ENCODE measurements around the gene INS.
A peak's percentile ranks its signal among the peaks of the same experiment; 100 is the strongest.

INS gene

GRCh38 chr11:2160736-2161259, at the start of gene INS:
INS (minus strand) TSS chr11:2161209; CDS start chr11:2160971, 238 bp downstream.
- DNase-seq (ENCODE audit: low spot score), result no peak

DNA sequence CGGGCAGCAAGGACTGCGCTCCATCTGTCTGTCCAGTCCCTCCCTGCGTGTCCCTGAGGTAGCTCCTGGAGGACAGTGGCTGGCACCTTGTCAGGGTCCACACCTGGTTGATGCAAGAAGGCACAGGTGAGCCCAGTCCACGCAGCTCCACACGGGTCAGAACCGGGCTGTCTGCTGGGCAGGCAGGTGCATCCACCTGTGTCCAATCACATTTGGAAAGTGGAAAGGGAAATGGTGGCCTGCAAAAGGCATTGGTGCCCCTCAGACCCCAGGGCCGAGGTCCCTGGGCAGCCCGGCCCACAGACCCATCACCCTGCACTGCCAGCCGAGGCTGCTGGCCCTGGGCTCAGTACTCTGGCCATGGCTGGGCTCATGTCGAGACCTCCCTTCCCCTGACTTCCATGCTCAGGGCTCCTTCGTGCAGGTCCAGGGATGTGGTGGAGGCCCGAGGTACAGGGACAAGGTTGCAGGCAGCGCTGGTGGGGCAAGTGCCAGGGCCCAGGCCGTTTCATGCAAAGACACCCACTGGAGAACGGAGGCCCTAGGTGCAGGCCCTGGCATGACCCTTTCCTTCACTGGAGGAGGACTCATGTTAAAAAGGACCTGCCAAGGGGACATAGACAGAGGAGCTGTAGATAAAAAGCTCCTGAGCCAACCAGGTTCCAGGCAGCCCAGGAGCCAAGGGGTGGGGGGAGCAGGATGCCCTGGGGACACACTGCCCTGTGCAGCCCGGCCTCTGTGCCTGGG, 49.5 kb upstream of the INS start:
- DNase-seq (ENCODE audit: low spot score), result peak; percentile 2

- no peak for DNase-seq (ENCODE audit: low spot score)
These were observed 48.9 kb upstream of the INS start for GRCh38 chr11:2209900-2210321.

DNA sequence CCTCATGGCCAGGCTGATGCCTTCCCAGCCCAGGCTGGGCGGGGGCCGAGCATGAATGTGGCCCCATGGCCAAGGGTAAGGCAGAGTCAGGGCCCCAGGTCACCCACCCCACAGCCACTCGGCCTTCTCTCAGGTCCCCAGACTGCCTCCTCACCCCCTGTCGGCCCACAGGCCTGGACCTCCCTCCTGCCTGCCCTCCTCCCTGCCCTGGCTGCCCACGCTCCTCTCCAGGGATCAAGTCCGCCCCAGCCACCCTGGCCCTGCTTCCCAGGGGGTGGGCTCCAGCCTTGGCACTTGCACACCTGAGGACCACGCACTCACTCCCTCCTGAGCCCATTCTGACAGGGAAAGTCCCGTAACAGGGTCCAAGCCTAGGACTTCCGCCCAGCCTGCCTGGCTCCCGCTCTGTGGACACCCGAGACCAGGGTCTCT, 48.4 kb upstream of the INS start:
- DNase-seq (ENCODE audit: low spot score), result peak; percentile 2

DNA sequence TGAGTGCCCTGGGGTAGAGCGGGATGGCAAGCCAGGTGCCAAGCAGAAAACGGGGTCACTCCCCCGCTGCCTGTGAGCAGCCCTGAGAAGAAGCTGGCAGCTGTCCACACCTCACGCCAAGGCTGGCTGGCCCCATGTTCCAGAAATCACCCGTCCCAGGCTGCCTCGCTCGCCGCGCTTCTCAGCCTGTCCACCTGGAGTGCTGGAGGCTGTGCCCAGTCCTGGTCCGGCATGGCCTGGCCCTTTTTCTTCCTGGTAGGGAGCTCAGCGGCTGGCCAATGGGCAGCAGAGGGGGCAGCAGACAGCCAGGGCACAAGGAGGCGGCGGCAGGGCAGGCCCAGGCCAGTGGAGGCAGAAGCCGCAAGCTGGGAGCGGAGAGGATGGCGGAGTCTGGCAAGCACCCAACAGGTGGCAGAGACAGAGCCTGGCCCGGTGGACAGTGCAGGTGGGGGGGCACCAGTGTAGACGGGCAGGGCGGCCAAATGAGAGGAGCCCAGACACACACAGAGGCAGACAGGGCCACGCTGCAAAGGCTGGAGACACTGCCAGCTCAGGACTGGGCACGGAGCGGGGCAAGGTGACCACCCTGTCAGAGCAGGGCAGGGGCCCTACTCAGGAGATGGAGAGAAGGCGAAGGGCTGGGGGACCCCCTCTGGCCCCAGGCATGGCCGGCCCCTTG, 47.8 kb upstream of the INS start:
- peak; percentile 9 for DNase-seq (ENCODE audit: low spot score)

DNA sequence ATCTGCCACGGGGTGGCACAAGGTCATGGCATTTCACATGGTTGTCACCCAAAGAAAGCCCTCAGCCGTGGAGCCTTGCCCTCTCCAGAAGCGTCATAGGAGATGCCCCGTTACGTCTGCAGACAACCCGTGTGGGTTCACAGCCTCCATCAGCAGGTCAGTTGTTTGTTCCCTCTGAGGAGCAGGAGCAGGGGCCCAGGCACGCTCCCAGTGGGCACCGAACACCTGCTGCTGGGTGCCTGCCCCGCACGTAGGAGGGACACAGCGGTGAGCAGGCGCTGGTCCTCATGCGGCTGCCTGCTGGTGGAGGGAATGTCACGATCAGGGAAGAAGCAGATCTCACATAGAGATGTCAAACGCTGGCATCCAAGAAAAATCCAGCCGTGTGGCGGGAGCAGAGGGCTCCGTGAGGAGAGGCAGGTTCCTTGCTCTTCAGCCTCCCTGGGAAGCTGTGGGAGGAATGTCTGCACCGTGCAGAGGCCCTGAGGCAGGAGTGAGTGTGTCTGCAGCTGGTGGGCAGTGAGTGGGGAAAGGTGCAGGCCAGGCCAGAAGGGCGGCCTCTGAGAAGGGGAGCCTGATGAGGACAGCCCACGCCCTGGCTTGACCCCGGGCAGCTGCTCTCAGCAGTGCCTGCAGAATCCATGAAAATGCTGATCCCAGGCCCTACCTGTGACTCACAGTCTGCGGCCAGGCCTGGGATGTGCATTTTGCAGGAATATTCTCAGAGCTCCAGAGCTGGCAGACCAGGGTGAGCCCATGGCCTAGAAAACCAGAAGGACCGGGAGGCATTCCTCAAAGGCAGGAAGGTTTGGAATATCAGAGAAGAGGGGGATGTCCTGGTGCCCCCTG, 47.0 kb upstream of the INS start:
- DNase-seq (ENCODE audit: low spot score), result peak; percentile 3

DNA sequence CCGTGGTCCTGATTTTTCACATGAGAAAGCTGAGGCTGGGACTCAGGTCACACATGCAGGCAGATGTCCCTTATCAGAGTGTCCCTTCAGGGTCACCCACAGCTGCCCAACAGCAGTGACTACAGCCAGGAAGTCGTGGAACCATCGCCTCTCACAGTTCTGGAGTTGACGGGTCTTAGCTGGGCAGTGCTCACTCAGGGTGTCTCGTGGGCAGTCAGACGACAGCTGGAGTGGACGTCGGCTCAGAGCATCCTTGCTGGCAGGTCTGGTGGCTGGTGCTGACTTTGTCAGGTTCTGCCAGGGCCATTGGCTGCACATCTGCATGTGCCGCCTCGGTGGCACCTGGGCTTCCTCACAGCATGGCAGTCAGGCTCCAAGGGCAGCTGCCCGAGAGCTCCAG, 46.2 kb upstream of the INS start:
- DNase-seq (ENCODE audit: low spot score), result no peak

- no peak for DNase-seq (ENCODE audit: low spot score)
These were observed 45.1 kb upstream of the INS start for GRCh38 chr11:2205981-2206690.

DNA sequence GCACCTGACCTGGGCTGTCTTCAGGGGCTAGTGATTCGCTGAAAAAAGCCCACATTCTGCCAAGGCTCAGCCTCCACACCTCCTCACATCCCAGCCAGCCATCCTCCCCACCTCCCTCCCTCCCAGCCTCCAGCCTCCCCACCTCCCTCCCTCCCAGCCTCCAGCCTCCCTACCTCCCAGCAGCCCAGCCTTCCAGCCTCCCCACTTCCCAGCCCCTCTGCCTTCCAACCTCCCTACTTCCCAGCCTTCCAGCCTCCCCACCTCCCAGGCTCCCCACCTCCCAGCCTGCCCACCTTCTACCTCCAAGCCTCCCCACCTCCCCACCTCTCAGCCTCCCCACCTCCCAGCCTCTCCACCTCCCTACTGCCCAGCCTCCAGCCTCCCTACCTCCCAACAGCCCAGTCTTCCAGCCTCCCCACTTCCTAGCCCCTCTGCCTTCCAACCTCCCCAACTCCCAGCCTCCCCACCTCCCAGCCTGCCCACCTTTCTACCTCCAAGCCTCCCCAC, 44.3 kb upstream of the INS start:
- DNase-seq (ENCODE audit: low spot score), result no peak

DNA sequence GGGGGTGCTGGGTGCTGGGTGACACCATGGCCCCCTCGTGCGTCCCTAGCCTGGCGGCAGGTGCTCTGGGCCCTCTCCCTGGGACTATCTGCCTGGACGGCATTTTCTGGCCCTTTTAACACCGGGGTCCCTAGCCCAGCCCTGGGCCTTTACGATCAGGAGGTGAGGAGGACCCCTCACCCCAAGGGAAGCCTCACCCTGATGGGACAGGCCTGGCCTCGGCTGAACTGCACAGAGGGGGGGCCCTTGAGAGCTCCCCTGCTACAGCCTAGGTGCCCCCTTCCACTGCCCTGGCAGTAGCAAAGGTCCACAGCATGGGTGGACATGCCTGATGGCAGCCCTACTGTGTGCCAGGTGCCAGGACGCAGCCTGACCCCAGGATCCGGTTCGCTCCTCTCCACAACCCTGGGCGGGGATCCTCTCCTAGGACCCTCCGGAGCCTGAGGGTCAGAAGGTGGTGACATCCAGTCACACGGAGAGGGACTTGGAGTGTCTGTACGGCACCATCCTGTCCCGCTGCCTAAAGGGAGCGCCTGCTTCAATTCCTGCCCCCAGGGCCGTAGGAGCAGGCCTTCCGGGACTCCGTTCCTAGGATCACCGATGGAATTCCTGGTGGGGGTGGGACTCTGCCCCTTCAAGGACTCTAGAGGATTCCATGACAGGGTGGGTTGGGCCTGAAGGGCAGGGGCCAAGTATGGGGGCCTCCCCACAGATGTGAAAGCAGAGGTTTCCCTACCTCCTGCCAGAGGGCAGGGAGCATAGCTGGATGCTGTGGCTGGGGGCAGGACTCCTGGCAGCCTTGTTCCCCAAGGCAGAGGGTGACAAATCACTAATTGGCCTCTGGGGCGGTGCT, 43.6 kb upstream of the INS start:
- no peak for DNase-seq (ENCODE audit: low spot score)

DNA sequence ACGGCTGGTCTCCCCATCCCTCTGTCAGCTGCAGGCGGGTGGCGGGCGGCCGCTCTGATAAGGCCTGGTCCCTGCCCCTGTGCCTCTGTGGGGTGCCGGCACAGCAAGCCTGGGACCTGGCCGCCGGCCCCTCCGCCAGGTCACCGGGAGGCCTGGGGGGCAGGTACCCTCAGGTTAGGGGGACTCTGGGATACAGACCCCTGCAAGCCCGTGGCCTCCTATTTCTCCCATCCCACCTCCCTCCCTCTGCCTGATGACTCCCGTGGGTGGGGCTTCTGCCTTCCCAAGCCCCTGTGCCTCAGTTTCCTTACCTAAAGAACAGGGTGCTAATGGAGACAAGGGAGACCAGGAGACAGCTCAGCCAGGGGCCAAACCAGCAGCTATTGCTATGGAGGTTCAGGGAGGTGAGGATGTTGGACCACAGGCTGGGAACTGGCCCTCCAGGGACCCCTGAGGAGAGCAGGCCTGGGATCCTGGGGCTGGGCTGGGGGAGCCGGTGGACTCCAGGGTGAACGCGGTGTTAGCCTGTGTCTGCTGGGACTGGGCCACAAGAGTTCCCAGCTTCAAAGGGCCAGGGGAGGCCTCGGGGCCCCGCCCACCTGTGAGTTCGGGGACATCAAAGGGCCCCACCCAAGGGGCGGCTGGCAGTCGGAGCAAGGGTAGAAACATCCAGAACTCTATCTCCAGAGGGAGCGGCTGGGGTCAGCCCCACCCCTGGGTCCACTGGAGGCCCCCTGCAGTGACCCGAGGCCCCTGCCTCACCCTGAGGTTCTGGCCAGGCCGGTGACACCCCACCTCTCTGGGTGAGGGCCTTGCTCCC, 42.6 kb upstream of the INS start:
- DNase-seq (ENCODE audit: low spot score), result no peak

- no peak for DNase-seq (ENCODE audit: low spot score)
These were observed 42.0 kb upstream of the INS start for GRCh38 chr11:2202900-2203439.

DNA sequence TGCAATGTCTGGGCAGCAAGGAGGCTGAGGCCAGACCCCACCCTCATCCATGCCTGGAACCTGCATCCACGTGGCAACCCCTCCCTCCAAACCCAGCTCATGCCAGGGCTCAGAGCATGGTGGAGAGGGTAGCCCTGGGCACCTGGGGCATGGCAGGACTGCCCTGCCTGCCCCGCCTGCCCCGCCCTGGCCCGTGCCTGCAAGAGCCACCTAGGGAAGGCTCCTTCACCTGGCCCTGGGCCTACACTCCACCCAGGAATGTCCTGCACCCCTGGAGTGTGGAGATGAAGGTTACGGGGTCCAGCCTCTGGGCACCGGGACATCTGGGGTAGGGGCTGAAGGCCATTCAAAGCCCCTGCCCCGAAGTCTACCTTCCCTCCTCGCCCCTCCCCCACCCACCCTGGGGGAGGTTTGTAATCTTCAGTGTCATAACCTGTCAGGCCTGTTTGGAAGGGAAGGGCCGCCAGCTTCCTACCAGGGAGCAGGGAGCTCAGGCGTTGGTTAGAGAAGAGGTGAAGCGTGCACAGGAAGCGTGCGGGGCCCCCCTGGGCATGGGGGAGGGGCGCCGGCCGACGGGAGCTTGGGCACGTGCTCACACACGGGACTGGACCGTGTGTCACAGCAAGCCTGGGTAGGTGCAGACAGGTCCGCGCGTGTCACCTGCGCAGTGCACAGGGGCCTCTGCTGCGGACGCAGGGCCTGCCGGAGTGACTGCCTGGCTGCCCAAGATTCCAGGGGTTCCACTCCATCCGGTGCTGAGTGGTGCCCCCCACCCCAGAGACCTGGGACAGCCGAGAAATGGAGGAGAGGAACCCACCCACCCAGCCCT, 41.3 kb upstream of the INS start:
- no peak for DNase-seq (ENCODE audit: low spot score)

- DNase-seq (ENCODE audit: low spot score), result no peak
These were observed 40.5 kb upstream of the INS start for GRCh38 chr11:2201542-2201941.

DNA sequence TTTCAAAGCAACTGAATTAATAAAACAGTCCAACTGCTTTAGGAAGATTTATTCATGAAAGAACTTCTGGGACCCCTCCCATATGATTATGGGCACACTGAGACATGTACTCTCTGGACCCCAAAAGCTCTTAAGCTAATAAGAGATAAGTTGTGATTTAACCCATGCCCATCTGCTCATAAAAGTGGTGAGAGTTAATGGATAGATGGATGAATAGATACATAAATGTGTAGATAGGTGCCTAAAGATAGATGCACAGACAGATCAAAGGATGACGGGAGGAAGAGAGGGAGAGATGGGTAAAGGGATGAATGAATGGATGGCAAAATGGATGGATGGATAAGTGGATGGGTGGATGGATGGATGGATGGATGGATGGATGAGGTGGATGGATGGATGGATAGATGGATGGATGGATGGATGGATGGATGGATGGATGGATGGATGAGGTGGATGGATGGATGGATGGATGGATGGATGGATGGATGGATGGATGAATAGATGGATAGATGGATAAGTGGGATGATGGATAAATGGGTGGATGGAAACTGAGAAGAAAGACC, 40.0 kb upstream of the INS start:
- no peak for DNase-seq (ENCODE audit: low spot score)

DNA sequence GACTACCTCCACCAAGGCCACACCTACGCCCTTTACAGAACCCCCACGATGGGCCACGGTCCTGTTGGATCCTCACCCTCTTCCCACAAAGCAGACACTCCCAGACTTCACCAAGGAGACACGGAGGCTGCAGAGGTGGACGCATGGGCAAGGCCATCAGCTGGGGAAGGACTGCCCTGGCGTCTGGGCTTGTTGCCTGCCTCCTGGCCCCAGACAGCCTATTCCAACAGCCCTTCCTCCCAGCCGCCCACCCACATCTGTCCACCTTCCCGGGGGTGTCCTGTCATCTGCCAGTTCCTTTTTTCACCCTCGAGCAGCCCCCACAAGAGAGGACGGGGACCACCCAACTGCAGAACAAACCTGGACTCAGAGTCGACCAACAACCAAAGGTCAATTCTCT, 39.5 kb upstream of the INS start:
- no peak for DNase-seq (ENCODE audit: low spot score)

DNA sequence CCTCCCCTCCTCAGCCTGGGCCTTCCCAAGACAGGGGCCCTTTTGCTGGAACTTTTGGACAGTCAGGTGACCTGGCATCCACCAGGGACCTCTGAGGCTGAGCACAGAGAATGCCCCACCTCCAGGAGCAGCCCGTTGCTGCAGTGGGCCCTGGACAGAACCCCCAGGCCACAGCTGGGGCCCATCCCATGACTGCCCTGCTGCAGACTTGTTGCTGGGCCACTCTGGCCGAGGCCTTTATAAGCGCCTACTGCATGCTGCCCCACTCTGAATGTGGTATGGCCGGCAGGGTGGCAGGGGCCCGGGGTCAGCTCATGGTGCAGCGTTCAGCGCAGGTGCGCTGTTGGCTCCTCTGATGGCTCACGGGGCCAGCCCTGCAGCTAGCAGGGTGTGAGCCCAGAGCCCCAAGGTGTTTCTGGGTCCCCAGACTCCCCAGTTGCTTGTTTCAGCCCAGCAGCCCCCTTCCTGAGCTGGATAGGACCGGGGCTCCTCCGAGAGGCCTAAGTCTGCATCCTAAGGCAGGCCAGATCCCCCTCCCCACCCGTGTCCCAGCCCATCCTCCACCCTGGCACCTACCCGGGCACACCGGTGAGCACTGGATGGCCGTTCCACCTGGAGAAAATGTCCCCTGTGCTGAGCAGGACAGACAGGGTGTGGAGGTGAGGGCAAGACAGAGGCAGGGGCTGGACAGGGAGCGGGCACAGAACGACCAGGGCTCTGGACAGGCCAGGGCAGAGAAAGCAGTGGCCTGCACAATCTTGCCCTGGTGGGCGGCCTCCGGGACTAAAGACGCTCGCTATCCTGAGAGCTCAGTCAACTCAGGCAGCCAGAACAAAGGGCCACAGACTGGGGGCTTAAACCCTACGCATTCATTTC, 38.7 kb upstream of the INS start:
- no peak for DNase-seq (ENCODE audit: low spot score)
